ENCODE measurements around the gene ZDHHC7.
A peak's percentile ranks its signal among the peaks of the same experiment; 100 is the strongest.
"Not testable (repeated sequence)": the region's sequence is repeated elsewhere in the genome, so short reads cannot be mapped to it uniquely, and the experiment has no call there.

Gene ZDHHC7

DNA sequence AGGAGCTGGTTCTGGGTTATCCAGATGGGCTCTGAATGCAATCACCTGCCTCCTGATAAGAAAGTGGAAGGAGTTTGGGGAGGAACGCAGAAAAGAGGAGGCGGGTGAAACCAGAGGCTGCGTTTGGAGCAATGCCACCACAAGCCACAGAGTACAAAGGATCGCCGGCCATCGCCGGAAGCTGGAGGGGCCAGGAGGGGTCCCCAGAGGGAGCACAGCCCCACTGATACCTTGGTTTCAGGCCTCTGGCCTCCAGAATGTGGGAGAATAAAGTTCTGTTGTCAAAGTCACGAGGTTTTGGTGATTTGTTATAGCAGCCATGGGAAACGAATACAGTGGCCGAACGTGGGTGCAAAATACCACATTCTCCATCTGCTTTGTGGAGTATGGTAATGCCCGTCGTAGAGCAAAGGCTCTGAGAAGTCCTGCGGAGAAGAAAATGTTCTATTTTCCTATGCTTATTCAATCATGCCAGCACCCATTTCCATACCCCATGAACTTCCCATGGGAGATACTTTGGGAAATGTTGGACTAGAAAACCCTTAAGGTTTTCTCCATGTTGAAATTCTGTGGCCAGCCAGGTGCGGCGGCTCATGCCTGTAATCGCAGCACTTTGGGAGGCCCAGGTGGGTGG lies 51.4 kb downstream of the ZDHHC7 start:
- DNase-seq, result no peak

DNA sequence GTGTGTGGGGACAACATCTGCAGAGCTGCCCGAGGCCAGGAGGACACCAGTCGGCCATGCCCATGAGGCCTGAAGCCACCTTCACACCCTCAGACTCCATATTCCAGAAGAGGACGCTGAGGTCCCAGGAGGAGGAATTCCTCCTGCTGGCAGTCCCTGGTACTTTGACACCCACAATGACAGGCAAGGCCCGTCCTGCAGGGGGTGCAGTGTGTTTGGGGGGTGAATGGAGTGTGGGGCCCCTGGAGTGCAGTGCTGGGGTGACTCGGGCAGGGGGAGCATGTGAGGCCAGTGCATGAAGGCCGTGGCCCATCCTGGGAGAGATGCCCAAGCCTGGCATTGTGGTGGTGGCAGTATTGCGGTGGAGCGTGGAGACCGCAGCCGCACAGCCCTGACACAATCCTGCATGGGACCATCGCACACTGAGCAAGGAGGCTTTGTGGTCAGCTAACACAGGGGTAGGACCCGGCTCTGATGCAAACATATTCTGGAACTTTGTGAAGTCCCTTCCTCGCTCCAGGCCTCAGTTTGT lies 52.2 kb downstream of the ZDHHC7 start:
- no peak for DNase-seq

DNA sequence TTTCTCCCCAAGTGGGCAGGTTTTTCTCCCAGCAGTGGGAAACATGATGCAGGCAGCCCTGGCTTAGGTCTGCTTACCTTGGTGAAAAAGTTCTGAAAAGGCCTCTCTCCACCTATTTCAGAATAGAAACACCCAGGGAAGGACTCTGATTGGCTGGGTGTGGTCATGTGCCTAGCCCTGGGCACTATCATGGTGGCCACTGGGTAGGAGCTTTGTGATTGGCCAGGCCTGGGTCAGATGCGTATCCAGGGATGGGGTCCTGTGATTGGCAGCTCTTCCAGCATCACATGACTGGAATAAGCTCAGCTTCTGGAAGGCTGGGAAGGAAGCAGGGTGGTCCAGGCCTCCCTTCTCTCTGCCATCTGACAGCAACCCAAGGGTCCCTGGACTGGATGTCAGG lies 53.5 kb downstream of the ZDHHC7 start:
- DNase-seq, result no peak

- no peak for DNase-seq
Measured at GRCh38 chr16:84957192-84957591, 54.1 kb downstream of the ZDHHC7 start.

DNA sequence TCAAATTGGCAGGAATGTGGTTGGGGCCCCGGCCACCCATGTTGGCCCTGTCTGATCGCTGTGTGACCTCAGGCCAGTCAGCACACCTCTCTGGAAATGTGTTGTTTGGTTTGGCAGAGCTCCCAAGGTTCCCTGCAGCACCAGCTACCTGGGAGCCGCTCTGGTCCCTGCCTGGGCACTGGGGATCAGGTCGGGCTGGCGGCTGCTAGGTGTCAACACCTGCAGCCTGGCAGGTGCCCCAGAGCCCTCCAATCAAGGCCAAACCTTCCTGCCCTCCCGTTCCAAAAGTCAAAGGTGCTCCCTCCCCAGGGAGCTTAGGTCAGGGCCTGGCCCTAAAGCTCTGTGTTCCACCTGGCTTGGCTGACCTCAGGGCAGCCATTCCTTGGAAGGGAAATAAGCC lies 55.9 kb downstream of the ZDHHC7 start:
- no peak for DNase-seq

DNA sequence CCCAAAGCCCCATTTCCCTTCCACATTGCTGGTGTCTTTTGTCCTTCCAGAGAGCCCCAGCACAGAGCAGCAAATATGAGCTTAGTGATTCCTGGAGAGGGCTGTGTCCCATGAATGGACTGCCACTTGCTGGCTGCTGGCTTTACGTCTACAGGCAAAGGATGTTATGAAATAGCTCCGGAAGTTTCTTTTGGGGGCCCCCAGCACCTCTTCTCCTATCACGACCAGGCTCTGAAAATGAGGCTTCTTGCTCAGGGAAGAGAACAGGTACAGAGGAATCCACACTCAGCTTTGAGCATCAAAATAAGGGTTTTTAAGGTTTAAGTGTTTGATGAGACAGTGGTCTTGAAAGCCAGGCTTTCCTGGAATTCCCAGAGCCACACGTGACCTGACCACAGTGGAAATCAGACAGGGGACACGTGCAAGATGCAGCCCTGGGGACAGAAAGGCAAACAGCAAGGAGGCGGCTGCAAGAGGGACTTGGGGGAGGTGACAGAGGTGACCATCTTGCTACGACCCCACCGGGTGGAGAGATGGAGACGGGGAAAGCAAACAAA lies 58.1 kb downstream of the ZDHHC7 start:
- DNase-seq, result no peak

DNA sequence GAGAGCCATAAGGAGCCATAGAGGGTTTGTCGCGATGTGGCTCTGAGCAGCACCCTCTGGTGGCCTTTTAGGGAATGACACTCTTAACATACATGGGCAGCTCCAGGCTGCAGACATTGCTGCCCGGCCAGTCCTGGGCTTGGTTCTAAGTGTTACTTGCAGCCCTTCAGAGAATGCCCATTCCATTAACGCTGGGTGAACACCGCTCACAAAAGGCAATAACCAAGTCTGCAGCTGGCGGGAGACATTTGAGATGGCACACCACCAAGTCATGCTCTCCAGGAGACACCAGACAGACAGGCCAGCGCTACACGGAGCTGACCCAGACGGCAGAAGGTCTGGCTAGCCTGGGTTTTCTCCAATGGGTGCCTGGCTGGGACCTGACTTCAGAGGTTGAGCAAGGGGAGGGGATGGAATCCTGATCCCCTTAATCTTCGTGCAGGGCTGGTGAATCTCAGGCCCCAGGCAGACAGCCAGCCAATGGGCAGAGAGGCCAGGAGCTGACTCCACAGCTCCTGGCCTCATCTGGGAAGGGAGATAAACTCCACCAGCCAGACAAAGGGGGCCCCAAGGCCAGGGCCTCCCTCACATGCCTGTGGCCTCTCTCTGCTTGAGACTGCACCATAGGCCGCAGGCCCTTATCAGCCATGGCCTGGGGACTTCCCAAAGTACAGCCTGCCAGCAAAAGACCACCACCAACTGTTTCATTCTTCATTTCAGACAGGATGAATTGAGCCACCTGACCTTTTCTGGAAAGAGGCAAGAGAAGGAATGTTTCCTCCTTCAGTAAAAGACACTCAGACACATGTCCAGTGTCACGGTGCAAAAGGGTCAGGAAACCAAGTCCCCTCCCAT lies 58.8 kb downstream of the ZDHHC7 start:
- peak; percentile 79 for DNase-seq

DNA sequence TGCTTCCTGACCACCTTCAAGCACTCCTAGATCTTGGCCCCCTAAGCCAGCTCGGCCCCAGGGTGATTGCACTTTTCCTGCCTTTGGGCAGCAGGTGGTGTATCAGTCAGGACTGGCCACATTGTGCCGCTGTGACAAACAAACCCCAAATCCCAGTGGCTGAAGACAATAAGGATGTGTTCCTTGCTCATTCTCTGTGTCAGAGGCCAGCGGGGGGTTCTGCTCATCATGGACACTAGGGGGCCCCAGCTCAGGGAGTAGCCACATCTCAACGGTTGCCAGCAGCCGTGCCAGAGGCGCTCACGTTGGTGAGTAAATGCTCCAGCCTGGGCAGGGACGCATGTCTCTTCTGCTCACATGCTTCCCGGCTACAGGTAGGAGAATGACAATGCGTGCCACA lies 60.4 kb downstream of the ZDHHC7 start:
- peak; percentile 49 for DNase-seq

DNA sequence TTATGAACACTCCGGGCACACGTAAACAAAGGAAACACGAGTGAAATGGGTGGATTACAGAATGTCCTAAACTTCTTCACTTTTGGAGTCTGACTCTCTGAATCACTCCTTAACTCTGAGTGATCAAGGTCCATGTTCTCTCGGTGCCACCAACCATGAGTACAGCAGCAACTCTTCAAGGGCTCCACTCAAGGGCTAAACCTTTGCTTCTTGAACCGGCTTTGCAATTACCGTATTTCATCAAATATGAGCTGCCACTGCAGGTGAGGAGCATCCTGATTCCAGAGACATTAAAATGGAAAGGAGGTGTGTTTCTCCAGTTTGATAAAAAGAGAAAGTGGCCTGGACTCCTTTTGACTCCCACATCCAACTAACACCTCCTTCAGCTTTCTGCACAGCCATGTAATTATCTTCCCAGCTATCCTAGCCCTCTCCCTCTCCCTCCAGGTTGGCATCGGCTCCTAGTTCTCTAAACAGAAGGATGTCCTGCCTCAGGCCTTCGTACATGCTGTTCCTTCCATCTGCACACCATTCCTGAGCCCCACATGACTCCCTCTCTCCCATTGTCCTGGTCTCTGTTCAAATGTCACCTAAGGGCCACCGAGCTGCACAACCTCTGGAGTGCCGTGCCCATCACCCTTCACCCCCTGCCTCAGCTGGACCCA lies 61.4 kb downstream of the ZDHHC7 start:
- DNase-seq, result no peak

DNA sequence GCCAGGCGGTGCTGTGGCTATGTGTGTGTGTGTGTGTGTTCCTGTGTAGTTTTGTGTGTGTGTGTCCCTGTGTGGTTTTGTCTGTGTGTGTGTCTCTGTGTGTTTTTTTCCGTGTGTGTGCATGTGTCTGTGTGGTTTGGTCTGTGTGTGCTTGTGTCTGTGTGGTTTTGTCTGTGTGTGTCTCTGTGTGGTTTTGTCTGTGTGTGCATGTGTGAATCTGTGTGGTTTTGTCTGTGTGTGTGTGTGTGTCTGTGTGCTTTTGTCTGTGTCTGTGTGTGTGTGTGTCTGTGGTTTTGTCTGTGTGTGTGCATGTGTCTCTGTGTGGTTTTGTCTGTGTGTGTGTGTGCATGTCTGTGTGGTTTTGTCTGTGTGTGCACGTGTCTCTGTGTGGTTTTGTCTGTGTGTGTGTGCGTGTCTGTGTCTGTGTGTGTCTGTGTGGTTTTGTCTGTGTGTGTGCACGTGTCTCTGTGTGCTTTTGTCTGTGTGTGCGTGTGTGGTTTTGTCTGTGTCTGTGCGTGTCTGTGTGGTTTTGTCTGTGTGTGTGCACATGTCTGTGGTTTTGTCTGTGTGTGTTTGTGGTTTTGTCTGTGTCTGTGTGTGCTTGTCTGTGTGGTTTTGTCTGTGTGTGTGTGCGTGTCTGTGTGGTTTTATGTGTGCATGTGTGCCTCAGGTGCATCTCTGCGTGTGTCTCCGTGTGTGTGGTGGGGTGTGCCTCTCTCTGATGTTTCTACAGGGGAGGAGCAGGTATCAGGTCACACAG lies 62.3 kb downstream of the ZDHHC7 start:
- peak; percentile 8 for DNase-seq

DNA sequence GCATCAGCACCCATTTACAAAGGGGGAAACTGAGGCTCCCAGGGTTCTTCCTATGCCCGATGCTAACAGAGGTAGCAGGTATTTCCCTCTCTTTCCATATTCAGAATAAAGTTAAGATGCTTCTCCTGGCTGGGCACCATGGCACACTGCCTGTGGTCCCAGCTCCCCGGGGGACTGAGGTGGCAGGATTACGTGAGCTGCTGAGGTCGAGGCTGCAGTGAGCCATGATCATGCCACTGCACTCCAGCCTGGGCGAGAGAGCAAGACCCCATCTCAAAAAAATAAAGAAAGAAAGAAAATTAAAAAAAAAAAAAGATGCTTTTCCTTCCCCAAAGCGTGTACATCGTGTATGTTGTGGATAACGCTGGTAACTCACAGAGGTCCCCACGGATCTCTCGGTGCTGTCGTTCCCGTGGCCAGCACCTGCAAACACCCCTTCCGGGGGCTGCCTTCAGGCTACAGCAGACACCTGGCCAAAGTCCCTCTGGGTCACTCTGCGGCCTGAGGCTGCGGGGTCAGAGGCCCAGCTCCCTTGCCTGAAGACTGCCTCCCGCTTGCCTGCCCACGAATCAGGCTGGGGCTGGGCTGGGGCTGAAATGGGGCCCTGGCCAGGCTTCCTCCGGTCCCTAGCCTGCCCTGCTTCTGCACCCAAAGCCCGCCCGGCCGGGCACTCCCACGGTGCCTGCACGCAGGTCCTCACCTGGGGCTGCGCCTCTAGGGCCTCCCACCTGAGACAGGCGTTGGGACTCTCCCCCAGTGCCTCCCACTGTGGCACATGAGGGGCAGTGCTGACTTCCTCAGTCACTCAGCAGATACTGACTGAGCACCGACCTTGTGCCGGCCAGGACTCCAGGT lies 63.1 kb downstream of the ZDHHC7 start:
- DNase-seq, result no peak

- DNase-seq, result no peak
Measured at GRCh38 chr16:84947022-84947421, 64.3 kb downstream of the ZDHHC7 start.

- DNase-seq, result no peak
Measured at GRCh38 chr16:84943620-84944019, 67.7 kb downstream of the ZDHHC7 start.

GRCh38 chr16:84942786-84943185 lies 68.5 kb downstream of the ZDHHC7 start:
- DNase-seq, result no peak

DNA sequence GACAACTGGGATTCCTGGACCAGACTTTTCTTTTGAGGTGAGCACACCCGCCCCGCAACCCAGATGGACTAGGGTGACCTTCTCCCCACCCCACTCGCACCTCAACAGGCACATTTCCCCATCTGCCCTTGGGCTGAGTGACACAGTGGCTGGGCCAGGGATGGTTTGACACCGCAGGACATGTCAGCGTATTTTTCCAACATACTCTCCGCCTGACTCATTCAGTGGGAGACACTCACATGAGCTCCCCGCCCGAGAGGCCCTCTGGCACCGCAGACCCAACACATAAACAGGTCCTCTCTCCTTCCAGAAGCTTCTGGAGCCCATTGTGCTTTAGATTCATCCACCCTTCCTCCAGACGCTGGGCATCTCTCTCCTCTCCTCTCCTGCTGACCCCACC lies 69.4 kb downstream of the ZDHHC7 start:
- DNase-seq, result no peak

DNA sequence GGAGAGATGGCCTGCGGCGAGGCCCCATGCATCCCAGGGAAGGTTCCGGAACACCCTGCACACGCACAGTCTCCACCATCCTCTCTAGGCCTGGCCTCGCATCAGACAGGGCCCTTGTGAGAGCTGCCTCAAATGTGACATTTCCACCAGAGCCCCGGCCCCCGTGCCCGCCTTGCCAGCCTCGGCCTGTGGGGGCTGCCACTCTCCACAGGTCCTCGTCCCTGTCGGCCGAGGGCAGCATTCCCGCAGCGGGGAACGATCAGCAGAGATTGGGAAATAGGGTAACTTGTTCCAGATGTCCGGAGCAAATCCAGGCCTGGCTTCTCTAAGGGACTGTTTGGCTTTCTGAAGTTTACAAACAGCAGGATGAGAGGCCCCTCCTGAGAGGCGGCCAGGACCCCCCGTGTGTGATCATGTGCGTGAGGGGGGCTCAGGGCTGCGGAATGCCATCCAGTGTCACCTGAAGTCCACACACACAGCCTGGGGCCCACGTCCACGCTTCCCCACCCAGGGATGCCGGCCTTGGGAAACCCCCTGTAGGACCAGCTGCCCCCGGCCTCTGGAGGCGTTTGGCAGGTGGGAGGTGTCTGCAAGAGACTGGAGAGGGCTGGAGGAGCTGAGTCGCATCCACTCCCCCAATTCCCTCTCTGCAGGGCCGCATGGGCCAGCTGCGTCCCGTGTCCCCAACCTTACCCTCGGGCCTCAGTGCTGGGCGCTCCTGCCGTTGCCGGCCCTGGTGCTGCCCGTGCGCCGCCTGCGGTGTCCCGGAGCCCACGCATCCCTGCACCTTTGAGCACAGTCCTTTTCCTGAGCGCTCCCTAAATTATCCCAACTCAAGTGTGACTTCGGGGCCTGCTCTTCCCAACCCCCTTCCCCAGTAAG lies 70.4 kb downstream of the ZDHHC7 start:
- DNase-seq, result no peak

DNA sequence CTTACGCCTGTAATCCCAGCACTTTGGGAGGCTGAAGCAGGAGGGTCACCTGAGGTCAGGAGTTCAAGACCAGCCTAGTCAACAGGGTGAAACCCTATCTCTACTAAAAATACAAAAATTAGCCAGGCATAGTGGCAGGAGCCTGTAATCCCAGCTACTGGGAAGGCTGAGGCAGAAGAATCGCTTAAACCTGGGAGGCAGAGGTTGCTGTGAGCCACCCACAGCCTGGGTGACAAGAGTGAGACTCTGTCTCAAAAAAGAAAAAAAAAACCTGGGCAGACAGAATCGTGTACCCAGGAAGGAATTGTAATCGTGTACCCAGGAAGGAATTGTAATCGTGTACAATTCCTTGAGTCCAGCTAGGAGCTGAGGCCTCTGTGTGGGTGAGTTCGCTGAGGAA lies 72.7 kb downstream of the ZDHHC7 start:
- DNase-seq, result not testable (repeated sequence)

DNA sequence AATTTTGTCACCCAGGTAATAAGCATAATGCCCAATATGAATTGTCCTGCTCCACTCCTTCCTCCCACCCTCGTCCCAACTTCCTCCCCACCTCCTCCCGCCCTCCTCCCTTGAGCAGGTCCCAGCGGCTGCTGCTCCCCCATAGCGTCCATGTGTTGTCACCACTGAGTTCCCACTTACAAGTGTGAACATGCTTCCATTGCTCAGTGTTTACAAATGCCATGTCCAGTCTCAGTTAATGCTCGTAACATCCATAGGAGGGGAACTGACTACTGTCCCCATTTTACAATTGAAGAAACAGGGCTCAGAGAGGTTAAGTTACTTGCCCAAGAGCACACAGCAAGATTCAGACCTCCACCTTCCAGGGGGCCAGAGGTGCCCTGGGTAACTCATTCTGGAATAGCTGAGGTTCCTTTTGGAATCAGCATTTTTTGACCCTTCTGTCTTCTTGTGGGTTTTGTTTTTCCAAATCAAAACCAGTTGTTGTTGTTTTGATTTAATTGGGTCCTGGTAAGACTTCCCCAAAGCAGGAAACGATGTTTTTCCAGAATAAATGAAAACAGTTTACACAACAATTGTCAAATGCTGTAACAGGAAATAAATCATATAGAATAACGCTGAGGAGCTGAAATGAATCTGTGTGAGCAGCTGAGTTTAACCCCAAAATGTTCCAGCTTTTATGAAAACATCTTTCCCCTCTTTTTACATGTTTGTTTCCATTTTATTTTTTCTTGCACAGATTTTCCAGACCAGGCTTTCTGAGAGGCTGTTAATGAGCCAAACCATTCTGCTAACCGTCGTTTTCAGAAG lies 73.9 kb downstream of the ZDHHC7 start:
- DNase-seq, result no peak

DNA sequence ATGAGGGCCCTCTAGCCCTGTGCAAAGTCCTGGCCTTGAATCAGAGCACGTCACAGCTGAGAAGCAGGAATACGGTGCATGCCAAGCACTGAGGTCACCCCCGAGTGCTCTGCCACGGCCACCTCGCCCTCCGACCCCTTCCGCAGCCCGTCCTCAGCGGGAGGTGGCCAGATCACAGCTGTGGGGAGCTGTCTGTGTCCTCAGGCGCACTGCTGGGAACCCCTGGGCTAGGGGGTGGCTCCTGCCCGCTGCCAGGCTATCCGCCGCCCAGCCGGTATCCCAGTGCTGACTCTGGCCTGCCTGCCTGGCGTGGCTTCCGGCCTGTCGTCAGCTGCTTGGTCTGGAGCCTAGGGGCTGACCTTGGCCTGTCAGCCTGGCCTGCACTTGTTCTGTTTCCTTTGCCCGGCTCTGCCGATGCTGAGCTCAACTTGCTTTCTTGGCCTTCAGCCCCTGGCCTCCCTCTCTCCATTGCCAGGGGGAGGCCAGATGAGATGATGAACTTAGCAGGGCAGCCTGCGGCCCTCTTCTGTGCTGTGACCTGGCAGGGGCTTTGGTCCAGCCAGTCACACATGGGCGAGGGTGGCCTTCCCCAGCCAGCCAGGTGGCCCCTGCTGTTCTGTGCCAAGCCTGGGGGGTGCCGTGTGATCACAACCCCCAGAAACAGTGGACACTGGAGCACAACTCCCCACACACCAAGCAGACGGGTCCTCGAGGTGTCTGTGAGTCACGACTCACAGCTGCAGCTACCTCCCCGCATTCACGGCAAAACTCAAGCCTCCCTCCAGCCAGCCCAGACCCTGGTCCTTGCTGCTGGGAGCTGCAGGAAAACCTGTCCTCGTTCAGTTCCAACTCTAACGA lies 77.3 kb downstream of the ZDHHC7 start:
- DNase-seq, result no peak
